Thoracic aorta (tissue), 2 donors: ENCODE results near the gene VASH2. TPM values are rescaled to one million over a fixed set of nuclear protein-coding genes. Genes with fewer than 3 reads are reported as not detected.
A peak's percentile ranks its signal among the peaks of the same experiment; 100 is the strongest.

Experiments used
- ATAC-seq: fragments of 150-250 bp; one replicate; pipeline ENCODE4 v1.8.0; 2017; ENCODE audit warnings: low read depth; ENCODE audit not compliant: insufficient number of reproducible peaks, low FRiP score
- DNase-seq: peaks from one replicate; pipeline ENCODE4 v3.0.0-alpha.2; 2020; ENCODE audit warnings: low spot score
- H3K27ac ChIP-seq, 2 donors: fragments of 200-600 bp; sonication (generic); 1 replicate in 1 of 2; 2 replicates in 1 of 2; pipeline ENCODE4 v1.5.1; 2016; ENCODE audit warnings: mild to moderate bottlenecking in 2 of 2, moderate library complexity in 2 of 2
- H3K27me3 ChIP-seq: fragments of 200-600 bp; sonication (generic); replicated peaks from 2 replicates; pipeline ENCODE4 v1.6.0; 2016; ENCODE audit warnings: mild to moderate bottlenecking; ENCODE audit not compliant: insufficient read depth
- H3K36me3 ChIP-seq: fragments of 200-600 bp; sonication (generic); one replicate; pipeline ENCODE4 v1.5.1; 2016
- H3K4me1 ChIP-seq, 2 donors: fragments of 200-600 bp; sonication (generic); 1 replicate in 1 of 2; 2 replicates in 1 of 2; pipeline versions ENCODE4 v1.5.1 to v1.6.0; 2016; ENCODE audit warnings: low read depth in 2 of 2, mild to moderate bottlenecking in 1 of 2; ENCODE audit not compliant: control insufficient read depth in 1 of 2
- H3K4me3 ChIP-seq: fragments of 200-600 bp; sonication (generic); 2 replicates; pipeline ENCODE4 v1.5.1; 2016; ENCODE audit warnings: mild to moderate bottlenecking
- H3K9me3 ChIP-seq: fragments of 200-600 bp; sonication (generic); 2 replicates; pipeline ENCODE4 v1.5.1; 2016
- total RNA-seq, 2 donors: library from RNA; depleted of rRNA; stranded (reverse); fragments of >200 nt; gene quantifications; one replicate each; pipeline versions ENCODE4 v1.1.0 to v1.2.3, GENCODE V29; 2016
- TF ChIP-seq, protein P1 (sequence below): fragments of 200-600 bp; sonication (generic); IDR thresholded peaks from one replicate; pipeline ENCODE4 v1.5.1; 2019; ENCODE audit warnings: antibody characterized with exemption

Gene VASH2
- total RNA-seq, 2 donors from 2014 or later, result 0.14 to 0.42 TPM

DNA sequence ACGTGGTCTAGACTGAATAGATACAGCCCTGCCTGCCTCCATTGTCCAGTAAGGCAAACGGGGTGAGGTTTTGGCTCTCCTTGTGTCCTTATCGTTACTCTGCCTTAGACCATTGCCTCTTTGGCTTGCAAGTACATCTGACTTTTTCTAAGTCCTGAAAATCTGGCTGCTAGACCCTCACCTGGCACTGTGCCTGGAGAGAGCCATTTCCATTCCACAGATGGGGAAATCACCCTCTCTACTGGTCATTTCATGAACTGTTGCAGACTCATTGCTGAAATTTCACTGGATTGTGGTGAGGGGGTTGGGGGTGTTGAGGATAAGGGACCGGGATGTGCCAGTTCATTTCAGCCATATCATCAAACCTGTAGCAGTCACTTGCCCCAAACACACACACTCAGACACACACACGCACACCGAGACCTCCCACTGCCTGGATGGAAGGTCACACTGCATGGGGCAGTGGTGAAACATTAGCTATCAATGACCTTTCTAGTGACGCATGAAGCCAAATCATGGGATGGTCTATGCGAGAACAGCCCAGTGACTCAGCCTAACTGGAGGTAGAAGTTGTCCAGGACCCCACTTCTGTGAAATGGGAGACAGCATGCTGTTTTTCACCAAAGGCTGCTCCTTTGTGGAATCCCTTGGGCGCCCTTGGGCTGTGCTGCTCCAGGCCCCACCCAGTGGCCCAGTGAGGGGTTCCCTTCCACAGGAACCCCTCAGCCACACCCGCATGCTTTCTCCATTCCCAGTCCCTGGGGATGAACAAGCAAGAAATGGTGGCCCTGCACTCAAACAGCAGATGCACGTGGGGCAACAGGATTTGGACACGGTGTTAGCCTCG, 34.9 kb upstream of the VASH2 start:
- Histone ChIP-seq H3K27me3 (no peaks in the 10 kb centered on the region), H3K36me3 (no peaks in the 10 kb centered on the region), H3K27ac (no peak overlapping the region), H3K9me3 (no peaks in the 10 kb centered on the region), H3K4me1 (no peaks in the 10 kb centered on the region), H3K4me3 (no peak overlapping the region)
- DNase-seq (no peak), ATAC-seq (no peak)
- TF ChIP-seq, protein P1, sequence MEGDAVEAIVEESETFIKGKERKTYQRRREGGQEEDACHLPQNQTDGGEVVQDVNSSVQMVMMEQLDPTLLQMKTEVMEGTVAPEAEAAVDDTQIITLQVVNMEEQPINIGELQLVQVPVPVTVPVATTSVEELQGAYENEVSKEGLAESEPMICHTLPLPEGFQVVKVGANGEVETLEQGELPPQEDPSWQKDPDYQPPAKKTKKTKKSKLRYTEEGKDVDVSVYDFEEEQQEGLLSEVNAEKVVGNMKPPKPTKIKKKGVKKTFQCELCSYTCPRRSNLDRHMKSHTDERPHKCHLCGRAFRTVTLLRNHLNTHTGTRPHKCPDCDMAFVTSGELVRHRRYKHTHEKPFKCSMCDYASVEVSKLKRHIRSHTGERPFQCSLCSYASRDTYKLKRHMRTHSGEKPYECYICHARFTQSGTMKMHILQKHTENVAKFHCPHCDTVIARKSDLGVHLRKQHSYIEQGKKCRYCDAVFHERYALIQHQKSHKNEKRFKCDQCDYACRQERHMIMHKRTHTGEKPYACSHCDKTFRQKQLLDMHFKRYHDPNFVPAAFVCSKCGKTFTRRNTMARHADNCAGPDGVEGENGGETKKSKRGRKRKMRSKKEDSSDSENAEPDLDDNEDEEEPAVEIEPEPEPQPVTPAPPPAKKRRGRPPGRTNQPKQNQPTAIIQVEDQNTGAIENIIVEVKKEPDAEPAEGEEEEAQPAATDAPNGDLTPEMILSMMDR, result peak; percentile 14

DNA sequence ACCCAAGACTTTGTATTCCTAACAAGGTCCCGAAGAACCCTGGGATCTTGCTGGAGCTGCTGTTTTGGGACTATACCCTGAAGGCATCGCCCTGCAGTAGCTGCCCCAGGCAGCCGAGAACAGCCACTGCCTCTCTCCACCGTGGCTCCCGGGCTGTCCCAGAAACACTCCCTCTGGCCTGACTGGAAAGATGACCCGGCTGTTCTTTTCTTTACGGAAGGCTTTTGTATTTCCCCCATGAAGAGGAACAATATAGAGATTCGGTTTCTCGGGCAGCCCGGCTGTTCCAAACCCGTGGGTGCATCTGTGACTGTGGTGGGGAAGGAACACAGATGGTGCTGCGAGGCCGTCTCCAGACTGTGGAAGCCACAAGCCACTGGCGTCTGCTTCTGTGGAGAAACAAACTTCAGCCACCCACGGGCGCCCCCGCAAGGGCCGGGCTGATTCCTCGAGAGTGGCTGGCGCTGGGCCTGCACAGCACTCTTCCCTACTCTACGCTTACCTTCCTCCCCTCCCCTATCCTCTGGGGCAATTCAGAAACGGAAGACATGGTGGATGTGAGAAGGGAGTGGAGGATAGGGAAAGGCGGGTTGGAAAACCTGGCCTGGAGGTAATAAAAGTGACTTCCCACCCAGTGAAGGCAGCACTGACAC, 33.7 kb upstream of the VASH2 start:
- TF ChIP-seq, protein P1, result no peak
- DNase-seq (no peak), ATAC-seq (no peak)
- Histone ChIP-seq H3K36me3 (no peaks in the 10 kb centered on the region), H3K4me3 (peak overlapping the region; percentile 52), H3K4me1 (no peaks in the 10 kb centered on the region), H3K9me3 (no peaks in the 10 kb centered on the region), H3K27me3 (no peaks in the 10 kb centered on the region), H3K27ac (no peak overlapping the region)

DNA sequence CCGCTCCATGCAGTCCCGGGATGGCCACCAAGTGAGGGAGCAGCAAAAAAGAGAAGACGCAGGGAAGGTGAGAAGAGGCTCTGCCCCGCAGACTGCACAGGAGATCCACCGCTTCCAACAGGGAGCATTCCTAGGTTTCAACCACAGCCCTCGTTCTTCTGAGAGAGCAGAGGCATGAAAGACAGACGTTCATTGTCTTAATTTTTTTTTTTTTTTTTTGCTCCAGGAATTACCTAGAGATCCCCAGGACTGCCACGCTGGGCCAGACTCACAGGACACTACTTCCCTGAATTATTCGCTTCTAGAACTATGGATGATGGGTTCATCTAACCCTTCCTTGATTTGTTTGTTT, 33.2 kb upstream of the VASH2 start:
- no peaks in the 10 kb centered on the region for H3K27me3 ChIP-seq
- H3K4me1 ChIP-seq, result no peaks in the 10 kb centered on the region
- ATAC-seq (no peak), DNase-seq (no peak)
- H3K4me3 ChIP-seq, result peak overlapping the region; percentile 52
- TF ChIP-seq, protein P1, result no peak
- H3K27ac ChIP-seq, result no peak overlapping the region
- H3K36me3 ChIP-seq, result no peaks in the 10 kb centered on the region
- no peaks in the 10 kb centered on the region for H3K9me3 ChIP-seq

DNA sequence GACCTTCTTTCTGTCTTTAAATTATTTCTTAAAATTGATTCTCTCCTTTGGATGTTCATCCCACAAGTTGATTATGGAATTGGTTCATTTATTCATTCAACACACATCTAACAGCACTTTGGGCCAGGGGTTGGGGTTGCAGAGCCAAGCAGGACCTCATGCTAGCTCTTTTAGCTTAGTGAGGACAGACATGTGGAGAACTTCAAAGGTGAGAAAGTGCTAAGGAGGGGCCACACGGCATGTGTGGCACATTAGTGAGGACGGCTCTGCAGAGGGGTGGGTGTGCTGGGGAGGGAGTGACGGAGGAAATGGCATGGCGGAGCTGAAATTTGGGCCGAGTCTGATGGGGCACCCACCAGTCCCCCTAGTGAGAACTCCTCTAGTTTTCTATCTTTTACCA, 32.5 kb upstream of the VASH2 start:
- Histone ChIP-seq H3K4me3 (no peak overlapping the region), H3K36me3 (no peaks in the 10 kb centered on the region), H3K9me3 (no peaks in the 10 kb centered on the region), H3K27ac (no peak overlapping the region), H3K27me3 (no peaks in the 10 kb centered on the region), H3K4me1 (no peaks in the 10 kb centered on the region)
- no peak for DNase-seq
- ATAC-seq, result no peak
- TF ChIP-seq, protein P1, result no peak

DNA sequence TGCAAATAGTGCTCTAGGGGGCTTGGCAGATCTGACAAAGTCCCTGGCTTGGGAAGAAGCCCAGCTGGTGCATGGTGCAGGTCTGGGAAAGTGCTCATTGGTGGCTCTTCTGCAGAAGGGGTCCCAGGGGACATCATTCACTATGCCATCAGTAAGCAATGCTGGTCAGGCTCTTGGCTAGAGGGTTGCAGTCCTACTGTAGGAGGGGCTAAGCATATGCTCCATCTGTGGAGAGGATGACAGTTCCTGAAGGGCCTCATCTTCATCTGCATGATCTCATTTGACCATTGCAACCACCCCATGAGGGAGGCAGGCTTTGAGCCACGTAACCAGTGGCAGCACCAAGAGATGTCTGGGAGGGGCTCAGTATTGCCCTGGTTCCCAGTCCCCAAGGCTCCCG, 31.5 kb upstream of the VASH2 start:
- DNase-seq (no peak), ATAC-seq (no peak)
- Histone ChIP-seq H3K27ac (no peak overlapping the region), H3K27me3 (no peaks in the 10 kb centered on the region), H3K9me3 (no peaks in the 10 kb centered on the region), H3K4me1 (no peaks in the 10 kb centered on the region), H3K4me3 (no peak overlapping the region), H3K36me3 (no peaks in the 10 kb centered on the region)
- TF ChIP-seq, protein P1, result no peak
